ENCODE results near the gene YBX2.
A peak's percentile ranks its signal among the peaks of the same experiment; 100 is the strongest.

YBX2 gene

GRCh38 chr17:7296189-7296861 lies 1.9 kb upstream of the YBX2 start:
- peak; percentile 77 for DNase-seq (ENCODE audit: low read depth)

- no peak for DNase-seq (ENCODE audit: low read depth)
These were observed 1.1 kb upstream of the YBX2 start for GRCh38 chr17:7295230-7296180.

- DNase-seq (ENCODE audit: low read depth): no peak
These were observed 424 bp downstream of the YBX2 start for GRCh38 chr17:7293816-7294613.

GRCh38 chr17:7293159-7293558 lies 1.3 kb downstream of the YBX2 start:
- DNase-seq (ENCODE audit: low read depth): no peak

GRCh38 chr17:7292729-7293128 lies 1.7 kb downstream of the YBX2 start:
- no peak for DNase-seq (ENCODE audit: low read depth)

- no peak for DNase-seq (ENCODE audit: low read depth)
These were observed 2.2 kb downstream of the YBX2 start for GRCh38 chr17:7292194-7292593.

GRCh38 chr17:7290685-7291084 lies 3.8 kb downstream of the YBX2 start:
- DNase-seq (ENCODE audit: low read depth): no peak

- DNase-seq (ENCODE audit: low read depth): no peak
These were observed 4.3 kb downstream of the YBX2 start for GRCh38 chr17:7290166-7290565.

- no peak for DNase-seq (ENCODE audit: low read depth)
These were observed 5.0 kb downstream of the YBX2 start for GRCh38 chr17:7289256-7290032.

- no peak for DNase-seq (ENCODE audit: low read depth)
These were observed 8.8 kb downstream of the YBX2 start for GRCh38 chr17:7285679-7286078.

- DNase-seq (ENCODE audit: low read depth): no peak
These were observed 9.5 kb downstream of the YBX2 start for GRCh38 chr17:7284911-7285310.

GRCh38 chr17:7283471-7284216 lies 10.8 kb downstream of the YBX2 start:
- no peak for DNase-seq (ENCODE audit: low read depth)

- DNase-seq (ENCODE audit: low read depth): no peak
These were observed 11.6 kb downstream of the YBX2 start for GRCh38 chr17:7282752-7283321.

GRCh38 chr17:7281953-7282751 lies 12.3 kb downstream of the YBX2 start:
- no peak for DNase-seq (ENCODE audit: low read depth)

GRCh38 chr17:7281074-7281952 lies 13.1 kb downstream of the YBX2 start, which contains the start of gene SLC2A4:
Gene SLC2A4 (plus strand): TSS chr17:7281718. CDS start chr17:7281935, 217 bp downstream.
- peak; percentile 92 for DNase-seq (ENCODE audit: low read depth)

- DNase-seq (ENCODE audit: low read depth): peak; percentile 70
These were observed 13.8 kb downstream of the YBX2 start for GRCh38 chr17:7280519-7281073.

- DNase-seq (ENCODE audit: low read depth): no peak
These were observed 15.0 kb downstream of the YBX2 start for GRCh38 chr17:7279448-7279847.

- peak; percentile 41 for DNase-seq (ENCODE audit: low read depth)
These were observed 27.7 kb downstream of the YBX2 start for GRCh38 chr17:7266784-7267183.

GRCh38 chr17:7263801-7264078 lies 30.7 kb downstream of the YBX2 start:
- no peak for DNase-seq (ENCODE audit: low read depth)

Data from iris pigment epithelial cell (primary cell).